Measurements from ENCODE around the gene TIMELESS. TPM values are rescaled to one million over a fixed set of nuclear protein-coding genes. Genes with fewer than 3 reads are reported as not detected.

The TIMELESS gene
- total and polyA plus RNA-seq, 9 of the 15 experiments (the other 6 are each of a cell fraction or from before 2014, with no cell fraction given), result 11.9 to 59.2 (median 35.8) TPM

GRCh38 chr12:56375598-56376434, 73.4 kb downstream of the TIMELESS start (continued):
- TF ChIP-seq PRDM10 (IDR thresholded peaks at IDR 0.05; ENCODE audit: partially characterized antibody), result peak; percentile 73
- peak; percentile 47 for TF ChIP-seq DPF2 (IDR thresholded peaks at IDR 0.05)
- TF ChIP-seq HCFC1 (IDR thresholded peaks at IDR 0.05; ENCODE audit: low read depth, low read length), result no peak
- no peak for TF ChIP-seq FOXM1 (IDR thresholded peaks at IDR 0.05; ENCODE audit: low read depth)
- no peak for TF ChIP-seq FOXM1 (CRISPR knock-in tag; IDR thresholded peaks at IDR 0.05; ENCODE audit: low read depth)
- TF ChIP-seq ZBTB33 (CRISPR knock-in tag; IDR thresholded peaks at IDR 0.05), result no peak
- TF ChIP-seq ESRRB (CRISPR knock-in tag; IDR thresholded peaks at IDR 0.05; ENCODE audit: borderline replicate concordance), result no peak
- TF ChIP-seq MAFG (tag; conservative IDR thresholded peaks at IDR 0.05), result peak; percentile 76
- no peak for TF ChIP-seq THAP12 (CRISPR knock-in tag; IDR thresholded peaks at IDR 0.05)
- no peak for TF ChIP-seq PREB (CRISPR knock-in tag; IDR thresholded peaks at IDR 0.05)
- no peak for TF ChIP-seq TFAM (CRISPR knock-in tag; conservative IDR thresholded peaks at IDR 0.05)
- peak; percentile 50; the same call in 1 of the 2 replicates for TF ChIP-seq L3MBTL2 (IDR thresholded peaks at IDR 0.05)
- TF ChIP-seq EP300 (IDR thresholded peaks at IDR 0.05; ENCODE audit: low read length), result peak; percentile 83
- peak; percentile 56; the same call in 1 of the 2 replicates for TF ChIP-seq SMARCA4 (IDR thresholded peaks at IDR 0.05)
- TF ChIP-seq MAFK (IDR thresholded peaks at IDR 0.05; ENCODE audit: low read length), result peak; percentile 55; the same call in 1 of the 2 replicates
- TF ChIP-seq IRF9 (tag; IDR thresholded peaks at IDR 0.05), result no peak
